Measurements from ENCODE around the gene IREB2.
"Not testable (repeated sequence)": the region's sequence is repeated elsewhere in the genome, so short reads cannot be mapped to it uniquely, and the experiment has no call there.

IREB2 gene

DNA sequence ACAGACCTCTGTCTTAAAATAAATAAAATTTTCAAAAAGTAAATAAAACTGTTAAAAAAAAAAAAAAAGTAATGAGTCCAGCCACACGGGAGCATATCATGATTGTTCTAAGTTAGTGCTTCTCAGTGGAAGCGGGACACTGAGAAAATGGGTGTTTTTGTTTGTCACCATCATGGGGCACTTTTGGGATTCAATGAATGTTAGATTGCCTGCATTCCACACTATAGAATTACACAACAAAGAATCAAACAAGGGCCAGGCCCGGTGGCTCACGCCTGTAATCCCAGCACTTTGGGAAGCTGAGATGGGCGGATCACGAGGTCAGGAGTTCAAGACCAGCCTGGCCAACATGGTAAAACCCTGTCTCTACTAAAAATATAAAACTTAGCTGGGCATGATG, 3.3 kb upstream of the IREB2 start:
- DNase-seq = not testable (repeated sequence)

DNA sequence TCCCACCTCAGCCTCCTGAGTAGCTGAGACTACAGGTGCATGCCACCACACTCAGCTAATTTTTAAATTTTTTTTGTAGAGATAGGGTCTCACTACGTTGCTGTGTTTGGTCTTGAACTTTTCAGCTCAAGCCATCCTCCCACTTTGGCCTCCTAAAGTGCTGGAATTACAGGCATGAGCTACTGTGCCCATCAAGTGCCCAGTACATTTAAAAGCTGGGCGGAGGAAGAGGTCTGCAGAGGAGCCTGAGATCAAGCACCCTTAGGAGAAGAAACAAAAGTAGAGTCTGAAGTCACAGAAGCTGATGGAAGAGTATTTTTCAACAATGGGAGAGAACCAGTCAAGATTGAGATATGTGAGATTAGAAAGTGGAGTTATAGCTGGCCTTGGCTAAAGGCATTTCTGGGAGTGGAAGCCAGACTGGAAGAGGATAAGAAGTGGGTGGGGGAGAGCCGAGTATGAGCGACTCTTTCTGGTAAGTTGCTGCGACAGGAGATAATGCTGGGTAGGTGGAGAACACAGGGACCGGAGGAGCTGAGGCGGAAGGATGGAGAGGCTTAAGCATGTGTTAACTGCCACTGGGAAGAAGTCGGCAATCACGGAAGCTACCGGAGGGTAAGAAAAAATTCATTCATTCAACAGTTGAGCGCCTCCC, 782 bp upstream of the IREB2 start:
- DNase-seq = no peak

DNA sequence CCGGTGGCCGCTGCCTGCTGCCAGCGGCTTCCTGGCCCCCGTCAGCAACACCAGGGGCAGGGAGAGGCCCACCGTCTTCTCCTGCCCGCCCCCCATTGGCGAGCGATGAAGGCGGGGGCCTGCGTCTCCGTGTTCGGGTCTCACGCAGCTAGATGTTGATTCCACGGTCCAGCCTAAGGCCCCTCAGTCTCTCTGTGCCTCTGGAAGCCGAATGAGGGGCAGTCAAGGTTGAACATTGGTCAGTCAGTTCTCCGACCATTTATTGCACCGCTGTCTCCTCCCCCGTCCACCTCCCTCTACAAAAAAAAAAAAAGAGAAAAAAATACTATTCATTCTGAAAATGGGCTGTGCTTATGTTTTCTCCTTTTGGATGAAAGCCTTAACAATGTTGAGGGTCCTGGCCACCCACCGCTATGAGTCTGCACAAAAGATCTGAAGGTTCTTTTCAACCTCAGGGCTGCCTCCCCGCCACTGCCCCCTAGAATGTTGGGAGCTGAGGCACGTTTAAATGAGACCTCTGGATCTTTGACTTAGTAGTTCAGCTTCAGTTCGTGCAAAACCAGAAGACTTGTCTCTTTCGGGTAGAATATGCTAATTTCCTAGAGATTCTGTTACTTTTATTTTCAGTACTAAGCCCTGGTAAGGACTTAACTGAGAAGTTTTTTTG, 736 bp downstream of the IREB2 start:
- peak; percentile 13 for DNase-seq

DNA sequence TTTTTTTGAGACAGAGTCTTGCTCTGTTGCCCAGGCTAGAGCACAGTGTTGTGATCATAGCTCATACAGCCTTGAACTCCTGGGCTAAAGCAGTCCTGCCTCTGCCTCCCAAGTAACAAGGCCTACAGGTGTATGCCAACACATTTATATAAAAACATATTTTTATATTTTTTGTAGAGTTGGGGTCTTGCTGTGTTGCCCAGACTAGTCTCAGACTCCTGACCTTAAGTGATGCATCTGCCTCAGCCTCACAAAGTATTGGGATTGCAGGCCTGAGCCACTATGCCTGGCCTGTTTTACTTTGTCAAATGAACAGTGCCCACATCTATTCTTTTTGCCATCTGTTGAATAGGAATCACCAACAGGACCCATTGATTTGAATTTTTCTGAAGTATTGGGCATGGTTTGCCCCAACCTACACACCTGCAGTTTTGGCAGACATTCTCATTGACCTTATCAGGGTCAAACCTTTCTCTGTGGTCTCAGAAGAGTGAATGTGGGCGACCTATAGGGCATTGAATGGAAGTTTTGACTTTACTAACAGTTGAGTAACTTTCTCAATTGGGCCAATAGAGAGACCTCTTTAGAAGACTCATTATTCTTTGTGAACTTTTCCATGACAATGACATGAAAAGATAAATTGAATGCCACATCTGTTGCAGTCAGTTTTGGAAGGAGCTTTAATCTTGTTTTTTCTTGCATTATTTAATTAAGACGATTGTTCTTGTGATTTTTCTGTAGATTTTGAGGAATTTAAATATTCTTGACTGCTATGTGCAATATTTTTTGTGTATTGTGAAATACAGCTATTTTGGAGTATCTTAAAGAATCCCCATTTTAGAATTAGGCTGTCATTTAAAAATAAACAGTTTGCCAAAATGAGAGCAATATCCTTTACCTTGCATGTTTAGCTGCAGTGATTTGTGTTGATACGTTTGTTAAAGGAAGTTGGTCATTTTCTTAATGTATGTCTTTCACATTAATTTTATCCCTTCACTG, 2.7 kb downstream of the IREB2 start:
- no peak for DNase-seq

DNA sequence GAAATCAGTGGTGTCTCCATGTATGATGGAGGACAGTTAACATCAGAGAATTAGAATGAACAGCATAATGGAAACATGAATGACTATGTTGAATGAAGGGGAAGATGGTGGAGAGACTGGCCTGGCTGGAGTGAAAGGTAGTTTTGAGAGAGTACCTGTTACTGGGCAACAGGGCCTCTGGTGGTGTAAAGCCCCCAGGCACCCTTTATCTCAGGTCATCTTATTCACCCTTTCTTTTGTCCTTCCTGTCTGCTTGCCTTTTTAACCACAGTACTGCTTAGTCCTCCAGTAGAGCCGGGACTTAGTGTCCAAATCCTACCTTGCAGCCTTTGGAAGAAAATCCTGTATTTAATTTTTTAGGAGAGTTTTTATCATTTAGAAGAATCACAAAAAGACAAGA, 6.2 kb downstream of the IREB2 start:
- no peak for DNase-seq

DNA sequence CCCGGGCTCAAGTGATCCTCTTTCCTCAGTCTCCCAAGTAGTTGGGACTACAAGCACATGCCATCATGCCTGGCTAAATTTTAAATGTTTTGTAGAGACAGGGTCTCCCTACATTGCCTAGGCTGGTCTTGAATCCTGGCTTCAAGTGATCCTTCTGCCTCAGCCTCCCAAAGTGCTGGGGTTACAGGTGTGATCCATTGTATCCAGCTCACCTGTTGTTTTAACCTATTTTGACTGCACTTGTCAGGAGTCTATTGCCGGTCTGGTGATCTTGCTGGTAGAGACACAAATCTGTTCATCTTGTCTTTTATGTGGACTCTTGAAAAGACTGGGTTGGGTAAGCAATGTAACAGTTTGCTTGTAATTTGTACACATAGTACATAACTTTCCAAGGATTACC, 7.9 kb downstream of the IREB2 start:
- DNase-seq = no peak

DNA sequence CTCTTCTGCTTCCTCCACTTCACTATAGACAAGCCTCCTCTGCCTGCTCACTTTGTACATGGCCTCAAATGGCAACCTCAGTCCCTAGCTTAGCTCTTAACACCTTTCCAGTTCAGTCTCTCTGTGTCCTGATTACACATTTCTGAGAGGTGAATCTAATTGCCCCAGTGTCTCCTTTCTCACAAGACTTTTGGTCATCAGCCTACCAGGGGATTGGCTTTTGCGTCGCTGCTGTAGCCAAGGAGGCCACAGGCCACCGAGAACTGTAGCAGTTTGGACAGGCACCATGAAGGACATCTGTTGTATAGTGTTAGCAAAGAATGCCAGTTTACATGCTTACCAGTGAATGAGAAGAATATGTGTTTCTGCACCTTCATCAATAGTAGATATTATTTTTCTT, 8.5 kb downstream of the IREB2 start:
- no peak for DNase-seq

DNA sequence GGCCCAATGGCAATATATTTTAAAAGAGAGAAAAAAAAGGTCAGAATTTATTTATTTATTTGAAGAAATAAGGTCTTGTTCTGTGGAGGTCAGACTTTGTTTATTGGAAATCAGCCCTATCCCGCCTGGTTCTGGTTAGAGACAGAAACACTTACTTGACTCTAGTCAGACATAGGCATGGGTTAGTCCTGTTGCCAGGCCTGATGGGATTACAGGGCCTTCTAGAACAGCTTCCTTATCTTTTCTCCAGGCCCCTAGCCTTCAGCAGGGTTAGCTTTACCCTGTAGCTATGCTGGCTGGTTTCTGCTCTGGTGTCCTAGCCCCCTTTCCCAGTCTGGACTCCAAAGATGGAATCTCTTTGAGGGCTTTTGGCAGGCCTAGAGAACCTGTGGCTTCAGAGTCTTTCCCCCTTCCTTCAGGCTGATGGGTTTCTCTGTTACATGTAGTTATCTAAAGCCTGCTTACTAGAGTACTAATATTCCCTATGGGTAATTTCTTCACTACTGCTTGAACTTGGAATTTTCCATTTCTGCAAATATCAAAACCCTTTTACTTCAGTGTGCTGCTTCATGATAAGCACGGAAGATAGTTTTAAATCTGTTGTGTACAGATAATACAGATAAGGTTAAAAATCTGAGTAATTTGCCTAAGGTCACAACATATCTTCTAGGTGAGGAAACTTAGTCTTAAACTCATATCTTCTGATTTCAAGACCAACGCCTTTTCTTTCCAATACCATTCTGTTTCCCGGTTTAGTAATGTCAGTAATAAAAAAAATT, 10.6 kb downstream of the IREB2 start:
- DNase-seq = no peak

GRCh38 chr15:78449220-78449999, 11.4 kb downstream of the IREB2 start:
- DNase-seq = no peak

- DNase-seq = no peak
Measured at GRCh38 chr15:78450285-78450858, 12.4 kb downstream of the IREB2 start.

GRCh38 chr15:78452485-78452884, 14.5 kb downstream of the IREB2 start:
- no peak for DNase-seq

- peak; percentile 10 for DNase-seq
Measured at GRCh38 chr15:78453447-78453846, 15.4 kb downstream of the IREB2 start.

GRCh38 chr15:78454992-78455391, 17.0 kb downstream of the IREB2 start:
- DNase-seq = no peak

- DNase-seq = no peak
Measured at GRCh38 chr15:78455749-78456148, 17.7 kb downstream of the IREB2 start.

DNA sequence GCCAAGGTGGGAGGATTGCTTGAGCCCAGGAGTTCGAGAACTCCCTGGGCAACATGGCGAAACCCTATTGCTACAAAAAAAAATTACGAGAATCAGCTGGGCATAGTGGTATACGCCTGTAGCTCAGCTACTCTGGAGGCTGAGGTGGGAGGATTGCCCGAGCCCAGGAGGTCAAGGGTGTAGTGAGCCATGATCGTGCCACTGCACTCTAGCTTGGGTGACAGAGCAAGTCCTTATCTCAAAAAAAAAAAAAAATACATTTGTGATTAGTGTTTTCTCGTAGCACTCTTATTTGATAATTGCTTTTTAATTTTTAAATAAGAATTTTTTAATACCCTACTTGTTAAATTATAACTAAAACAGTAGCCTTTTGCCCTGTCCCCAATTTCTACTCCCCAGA, 18.4 kb downstream of the IREB2 start:
- no peak for DNase-seq

- DNase-seq = no peak
Measured at GRCh38 chr15:78457101-78457500, 19.1 kb downstream of the IREB2 start.

- DNase-seq = no peak
Measured at GRCh38 chr15:78460737-78461136, 22.7 kb downstream of the IREB2 start.

- DNase-seq = peak; percentile 52
Measured at GRCh38 chr15:78461171-78461888, 23.3 kb downstream of the IREB2 start.

DNA sequence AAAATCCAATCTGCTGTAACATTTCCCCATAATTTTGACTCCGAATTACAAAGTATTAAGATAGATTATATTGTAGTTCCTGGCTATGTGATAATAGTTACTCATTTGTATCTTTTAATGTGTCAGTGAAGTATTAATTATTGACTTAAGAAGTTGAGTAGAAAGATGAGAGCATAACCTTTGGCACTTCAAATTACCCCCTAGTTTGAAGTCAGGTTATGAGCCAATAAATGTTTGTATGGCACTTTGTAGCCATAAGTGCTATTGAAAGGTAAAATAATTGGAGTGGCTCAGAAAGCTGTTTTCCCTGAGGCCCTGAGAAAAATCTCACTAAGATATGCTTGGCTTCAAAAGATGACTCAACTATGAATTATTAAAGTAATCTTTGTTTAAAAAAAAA, 31.0 kb downstream of the IREB2 start:
- no peak for DNase-seq

DNA sequence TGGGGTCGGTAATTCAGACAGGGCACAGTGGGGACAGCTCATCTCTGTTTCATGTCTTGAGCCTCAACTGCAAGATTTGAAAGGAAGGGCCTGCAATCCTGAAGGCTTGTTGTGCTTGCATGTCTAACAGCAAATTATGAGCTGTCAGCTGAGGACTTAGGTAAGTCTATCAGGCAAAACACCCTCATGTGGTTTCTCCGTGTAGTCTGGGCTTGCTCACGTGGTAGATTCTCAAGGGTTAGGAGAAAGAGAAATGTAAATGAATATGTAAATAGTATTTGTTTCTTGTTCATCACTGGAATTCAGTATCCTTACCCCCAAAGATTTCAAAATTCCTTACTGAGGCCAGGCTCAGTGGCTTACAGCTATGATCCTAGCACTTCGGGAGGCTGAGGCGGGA, 39.3 kb downstream of the IREB2 start:
- DNase-seq = no peak

GRCh38 chr15:78479650-78480049, 41.6 kb downstream of the IREB2 start:
- DNase-seq = no peak

All from CD4-positive, alpha-beta T cell treated with Interleukin-4 for 4 hours (primary cell).